ENCODE measurements around the gene NDN.

GRCh38 chr15:23708332-23708731 lies 21.2 kb upstream of the NDN start:
- TF ChIP-seq, protein P1, sequence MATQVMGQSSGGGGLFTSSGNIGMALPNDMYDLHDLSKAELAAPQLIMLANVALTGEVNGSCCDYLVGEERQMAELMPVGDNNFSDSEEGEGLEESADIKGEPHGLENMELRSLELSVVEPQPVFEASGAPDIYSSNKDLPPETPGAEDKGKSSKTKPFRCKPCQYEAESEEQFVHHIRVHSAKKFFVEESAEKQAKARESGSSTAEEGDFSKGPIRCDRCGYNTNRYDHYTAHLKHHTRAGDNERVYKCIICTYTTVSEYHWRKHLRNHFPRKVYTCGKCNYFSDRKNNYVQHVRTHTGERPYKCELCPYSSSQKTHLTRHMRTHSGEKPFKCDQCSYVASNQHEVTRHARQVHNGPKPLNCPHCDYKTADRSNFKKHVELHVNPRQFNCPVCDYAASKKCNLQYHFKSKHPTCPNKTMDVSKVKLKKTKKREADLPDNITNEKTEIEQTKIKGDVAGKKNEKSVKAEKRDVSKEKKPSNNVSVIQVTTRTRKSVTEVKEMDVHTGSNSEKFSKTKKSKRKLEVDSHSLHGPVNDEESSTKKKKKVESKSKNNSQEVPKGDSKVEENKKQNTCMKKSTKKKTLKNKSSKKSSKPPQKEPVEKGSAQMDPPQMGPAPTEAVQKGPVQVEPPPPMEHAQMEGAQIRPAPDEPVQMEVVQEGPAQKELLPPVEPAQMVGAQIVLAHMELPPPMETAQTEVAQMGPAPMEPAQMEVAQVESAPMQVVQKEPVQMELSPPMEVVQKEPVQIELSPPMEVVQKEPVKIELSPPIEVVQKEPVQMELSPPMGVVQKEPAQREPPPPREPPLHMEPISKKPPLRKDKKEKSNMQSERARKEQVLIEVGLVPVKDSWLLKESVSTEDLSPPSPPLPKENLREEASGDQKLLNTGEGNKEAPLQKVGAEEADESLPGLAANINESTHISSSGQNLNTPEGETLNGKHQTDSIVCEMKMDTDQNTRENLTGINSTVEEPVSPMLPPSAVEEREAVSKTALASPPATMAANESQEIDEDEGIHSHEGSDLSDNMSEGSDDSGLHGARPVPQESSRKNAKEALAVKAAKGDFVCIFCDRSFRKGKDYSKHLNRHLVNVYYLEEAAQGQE (IDR thresholded peaks at IDR 0.05): no peak
- no peak for TF ChIP-seq POLR2A (IDR thresholded peaks at IDR 0.05; ENCODE audit: low read length)
- no peak for TF ChIP-seq CEBPB (IDR thresholded peaks at IDR 0.05)
- TF ChIP-seq CTCF (IDR thresholded peaks at IDR 0.05): no peak
- TF ChIP-seq ZC3H11A (IDR thresholded peaks at IDR 0.05): no peak
- no peak for TF ChIP-seq MYC (IDR thresholded peaks at IDR 0.05; ENCODE audit: borderline replicate concordance, low read length)
- no peak for TF ChIP-seq MAX (IDR thresholded peaks at IDR 0.05)
- no peak for TF ChIP-seq TP53 (CRISPR knock-in tag; IDR thresholded peaks at IDR 0.05)
